GM13977 (cell line): ENCODE measurements around the gene PADI4.

Experiments
- DNase-seq: peaks from one replicate; pipeline ENCODE4 v3.0.0; 2012; ENCODE audit warnings: low spot score
- in situ Hi-C: fragments of 300-500 bp; cut with MboI; formaldehyde crosslinking; loops from one replicate; pipeline ENCODE4 v1.12.0; 2022; ENCODE audit warnings: low sequenced_read_pairs, low pct_unique_long_range_greater_than_20kb, mixed read lengths, inconsistent platforms; ENCODE audit not compliant: unreplicated experiment
- TF ChIP-seq, protein P1 (sequence below): IDR thresholded peaks from 2 replicates; pipeline ENCODE4 v1.5.1; 2012; ENCODE audit warnings: mild to moderate bottlenecking, control low read depth; ENCODE audit not compliant: insufficient read depth; ENCODE audit errors: extremely low read depth, missing control alignments

The PADI4 gene

DNA sequence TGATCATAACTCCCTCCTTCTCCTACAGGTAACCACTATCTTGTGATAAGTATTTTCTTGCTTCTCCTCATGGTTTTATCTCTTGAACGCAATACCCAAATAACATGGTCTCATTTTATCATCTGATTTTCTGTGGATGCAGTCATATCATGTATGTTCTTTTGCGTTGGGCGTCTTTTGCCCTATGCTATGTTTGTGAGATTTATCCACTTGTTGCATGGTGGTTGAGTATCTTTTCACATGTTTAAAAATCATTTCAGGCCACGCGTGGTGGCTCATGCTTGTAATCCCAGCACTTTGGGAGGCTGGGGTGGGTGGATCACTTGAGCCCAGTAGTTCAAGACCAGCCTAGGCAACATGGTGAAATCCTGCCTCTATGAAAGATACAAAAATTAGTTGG, 43.5 kb upstream of the PADI4 start:
- no peak for DNase-seq
- TF ChIP-seq, protein P1, sequence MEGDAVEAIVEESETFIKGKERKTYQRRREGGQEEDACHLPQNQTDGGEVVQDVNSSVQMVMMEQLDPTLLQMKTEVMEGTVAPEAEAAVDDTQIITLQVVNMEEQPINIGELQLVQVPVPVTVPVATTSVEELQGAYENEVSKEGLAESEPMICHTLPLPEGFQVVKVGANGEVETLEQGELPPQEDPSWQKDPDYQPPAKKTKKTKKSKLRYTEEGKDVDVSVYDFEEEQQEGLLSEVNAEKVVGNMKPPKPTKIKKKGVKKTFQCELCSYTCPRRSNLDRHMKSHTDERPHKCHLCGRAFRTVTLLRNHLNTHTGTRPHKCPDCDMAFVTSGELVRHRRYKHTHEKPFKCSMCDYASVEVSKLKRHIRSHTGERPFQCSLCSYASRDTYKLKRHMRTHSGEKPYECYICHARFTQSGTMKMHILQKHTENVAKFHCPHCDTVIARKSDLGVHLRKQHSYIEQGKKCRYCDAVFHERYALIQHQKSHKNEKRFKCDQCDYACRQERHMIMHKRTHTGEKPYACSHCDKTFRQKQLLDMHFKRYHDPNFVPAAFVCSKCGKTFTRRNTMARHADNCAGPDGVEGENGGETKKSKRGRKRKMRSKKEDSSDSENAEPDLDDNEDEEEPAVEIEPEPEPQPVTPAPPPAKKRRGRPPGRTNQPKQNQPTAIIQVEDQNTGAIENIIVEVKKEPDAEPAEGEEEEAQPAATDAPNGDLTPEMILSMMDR: no peak
- in situ Hi-C loops: no loop called here

DNA sequence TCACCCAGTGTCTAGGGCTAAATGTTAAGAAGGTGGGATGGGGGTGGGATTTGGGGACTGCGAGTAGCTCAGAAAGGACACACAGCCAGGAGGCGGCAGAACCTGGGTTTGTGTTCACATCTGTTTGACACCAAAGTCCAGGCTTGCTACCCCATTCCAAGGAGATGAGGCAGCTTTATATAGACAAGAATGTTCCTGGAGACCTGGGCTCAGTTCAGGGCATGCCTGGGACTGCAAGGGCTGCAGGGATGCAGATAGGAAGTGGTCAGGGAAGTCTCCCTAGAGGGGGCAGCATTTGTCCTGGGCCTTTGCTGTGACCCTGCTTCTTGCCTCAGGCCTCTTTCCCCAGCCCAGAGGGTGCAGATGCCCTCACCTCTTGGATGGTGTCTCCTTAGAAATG, 42.8 kb upstream of the PADI4 start:
- in situ Hi-C loops: no loop called here
- no peak for DNase-seq
- TF ChIP-seq, protein P1: no peak

DNA sequence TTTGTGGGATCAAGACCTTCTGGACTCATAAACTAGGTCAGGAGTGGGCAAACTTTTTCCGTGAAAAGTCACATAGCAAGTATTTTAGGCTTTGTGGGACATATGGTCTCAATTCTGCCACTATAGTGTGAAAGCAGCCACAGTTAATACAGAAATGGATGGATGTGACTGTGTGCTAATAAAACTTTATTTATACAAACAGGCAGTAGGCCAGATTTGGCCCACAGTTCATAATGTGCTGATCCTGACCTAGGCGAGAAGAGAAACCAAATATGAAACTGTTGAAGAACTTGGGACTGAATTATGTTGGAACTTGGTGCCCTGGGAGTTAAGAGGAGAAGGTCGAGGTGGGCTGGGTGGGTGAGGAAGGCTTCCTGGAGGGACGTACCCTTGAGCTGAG, 42.0 kb upstream of the PADI4 start:
- TF ChIP-seq, protein P1: no peak
- DNase-seq: no peak
- in situ Hi-C loops: no loop called here

DNA sequence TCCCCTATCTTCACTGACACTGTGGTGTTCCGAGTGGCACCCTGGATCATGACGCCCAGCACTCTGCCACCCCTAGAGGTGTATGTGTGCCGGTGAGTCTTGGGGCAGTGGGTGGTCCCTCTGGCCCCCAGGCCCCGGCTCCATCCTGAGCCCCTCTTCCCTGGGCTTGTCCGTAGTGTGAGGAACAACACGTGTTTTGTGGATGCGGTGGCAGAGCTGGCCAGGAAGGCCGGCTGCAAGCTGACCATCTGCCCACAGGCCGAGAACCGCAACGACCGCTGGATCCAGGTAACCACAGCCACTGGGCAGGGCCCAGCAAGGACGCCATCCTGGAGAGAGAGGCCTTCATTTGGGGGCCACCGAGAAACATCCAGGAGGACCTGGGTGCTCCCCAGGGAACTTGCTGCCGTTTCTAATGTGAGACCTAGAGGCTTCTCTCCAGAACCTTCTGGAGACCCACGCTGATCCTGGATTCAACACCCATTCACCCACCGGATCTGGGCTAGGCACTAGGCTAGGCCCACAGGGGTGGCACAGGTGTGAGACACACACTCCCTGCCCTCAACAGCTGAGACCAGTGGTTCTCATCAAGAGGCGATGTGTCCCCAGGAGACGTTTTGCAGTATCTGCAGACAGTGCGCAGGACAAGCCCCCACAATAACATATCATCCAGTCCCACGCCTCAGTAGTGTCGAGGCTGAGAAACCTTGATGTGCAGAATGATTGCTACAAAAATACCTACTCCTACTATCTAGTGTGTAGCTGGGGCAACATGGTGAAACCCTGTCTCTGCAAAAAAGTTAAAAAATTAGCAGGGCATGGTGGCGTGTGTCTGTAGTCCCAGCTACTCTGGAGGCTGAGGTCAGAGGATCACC, 36.9 kb upstream of the PADI4 start:
- DNase-seq: no peak
- TF ChIP-seq, protein P1: no peak
- in situ Hi-C loops: no loop called here

DNA sequence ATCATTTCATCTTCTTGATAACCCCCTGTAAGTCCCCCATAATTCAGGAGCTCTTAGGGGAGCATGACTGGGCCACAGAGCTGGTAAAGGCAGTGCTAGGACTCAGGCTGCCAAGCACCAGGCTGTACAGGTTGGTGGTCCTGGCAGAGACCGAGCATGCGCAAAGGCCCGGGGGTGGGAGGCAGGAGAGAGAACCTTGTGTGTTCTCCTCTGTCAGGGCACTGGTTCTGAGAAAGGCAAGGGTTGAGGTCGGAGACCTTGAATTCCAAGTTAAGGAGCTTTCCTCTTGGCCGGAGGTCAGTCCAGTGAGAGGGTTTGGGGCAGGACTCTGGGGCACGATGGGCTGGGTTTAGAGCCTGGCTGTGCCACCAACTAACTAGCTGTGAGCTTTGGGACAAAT, 35.9 kb upstream of the PADI4 start:
- TF ChIP-seq, protein P1: no peak
- no peak for DNase-seq
- in situ Hi-C loops: no loop called here

DNA sequence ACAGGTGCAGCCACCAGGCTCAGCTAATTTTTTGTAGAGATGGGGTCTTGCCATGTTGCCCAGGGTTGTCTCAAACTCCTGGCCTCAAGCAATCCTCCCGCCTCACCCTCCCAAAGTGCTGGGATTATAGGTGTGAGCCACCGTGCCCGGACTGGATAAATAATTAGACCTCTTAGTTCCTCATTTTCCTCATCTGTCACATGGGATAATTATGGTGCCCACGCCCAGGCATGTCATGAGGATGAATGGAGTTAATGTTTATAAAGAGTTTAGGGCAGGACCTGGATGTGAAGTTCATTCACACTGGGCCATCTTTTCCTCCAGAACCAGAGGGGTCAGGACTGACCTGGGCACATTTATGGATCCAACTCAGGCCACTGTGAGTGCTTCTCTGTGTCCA, 35.4 kb upstream of the PADI4 start:
- DNase-seq: no peak
- TF ChIP-seq, protein P1: no peak
- in situ Hi-C loops: no loop called here
